HCT116 (cell line): ENCODE results near the gene DMPK.

Experiments
- CTCF ChIP-seq, 3 experiments: fragments of 200-600 bp in 1 of 3; sonication (generic) in 1 of 3; IDR thresholded peaks in 2 of 3; conservative IDR thresholded peaks in 1 of 3; 2 replicates each; pipeline ENCODE4 v1.5.1; 2012 to 2017; ENCODE audit warnings: low read depth in 2 of 3, low read length in 2 of 3, antibody characterized with exemption in 1 of 3, borderline replicate concordance in 1 of 3, control low read depth in 1 of 3, mild to moderate bottlenecking in 1 of 3, mixed read lengths in 1 of 3, mixed run types in 1 of 3, moderate library complexity in 1 of 3; ENCODE audit not compliant: insufficient read depth in 1 of 3
- POLR2AphosphoS5 ChIP-seq: IDR thresholded peaks from 2 replicates; pipeline ENCODE4 v1.6.1; 2011; ENCODE audit warnings: mild to moderate bottlenecking, low read depth, low read length, moderate library complexity
- REST ChIP-seq: IDR thresholded peaks from 2 replicates; pipeline ENCODE4 v1.6.1; 2012; ENCODE audit warnings: low read depth

GRCh38 chr19:45826934-45827333 lies 44.6 kb upstream of the DMPK start:
- TF ChIP-seq CTCF (IDR thresholded peaks at IDR 0.05 in 2 of 3, conservative IDR thresholded peaks at IDR 0.05 in 1 of 3; ENCODE audit: borderline replicate concordance in 1 of 3, insufficient read depth in 1 of 3, low read depth in 2 of 3, low read length in 2 of 3) (no peak), REST (no peak), POLR2AphosphoS5 (no peak)
